Naive thymus-derived CD4-positive, alpha-beta T cell (primary cell): Measurements from ENCODE around the gene H6PD. TPM values are rescaled to one million over a fixed set of nuclear protein-coding genes. Genes with fewer than 3 reads are reported as not detected.

Source experiments
- ATAC-seq: fragments of 150-1000 bp; cut with Tn5 transposase; 2 replicates; pipeline ENCODE4 v1.10.0; 2021; ENCODE audit warnings: mild to moderate bottlenecking, moderate library complexity
- CTCF ChIA-PET: fragments of 350-600 bp; sonication (Branson Sonifier 250); formaldehyde crosslinking; loops from one replicate; lab custom pipeline; 2021; ENCODE audit warnings: antibody characterized with exemption; lab: Charles Lee
- POLR2A ChIA-PET: fragments of 350-600 bp; sonication (Branson Sonifier 250); formaldehyde crosslinking; loops from one replicate; lab custom pipeline; 2021; ENCODE audit warnings: antibody characterized with exemption, inconsistent platforms; lab: Charles Lee
- DNase-seq, 9 donors: peaks; one replicate each; pipeline versions ENCODE4 v3.0.0 to v3.0.0-alpha.2; 2020 to 2022; ENCODE audit warnings: mixed read lengths in 1 of 9
- H3K27ac ChIP-seq: one replicate; pipeline ENCODE4 v1.7.0; 2013; ENCODE audit warnings: mild to moderate bottlenecking, low read depth, low read length, moderate library complexity
- H3K27me3 ChIP-seq, 2 donors: one replicate each; pipeline ENCODE4 v1.7.0; 2013; ENCODE audit warnings: low read length in 2 of 2, mild to moderate bottlenecking in 2 of 2, moderate library complexity in 2 of 2; ENCODE audit not compliant: control insufficient read depth in 2 of 2, insufficient read depth in 2 of 2
- H3K36me3 ChIP-seq, 3 experiments: 1 replicate in 2 of 3; 2 replicates in 1 of 3; pipeline ENCODE4 v1.7.0; 2013; ENCODE audit warnings: low read length in 3 of 3, mild to moderate bottlenecking in 3 of 3, moderate library complexity in 1 of 3; ENCODE audit not compliant: insufficient read depth in 3 of 3, control insufficient read depth in 2 of 3
- H3K4me1 ChIP-seq, 2 donors: one replicate each; pipeline ENCODE4 v1.7.0; 2013; ENCODE audit warnings: low read length in 2 of 2, mild to moderate bottlenecking in 2 of 2, moderate library complexity in 1 of 2; ENCODE audit not compliant: control insufficient read depth in 2 of 2, insufficient read depth in 2 of 2
- H3K4me3 ChIP-seq: 2 replicates; pipeline ENCODE4 v1.7.0; 2013; ENCODE audit warnings: mild to moderate bottlenecking, low read length
- H3K9me3 ChIP-seq, 3 experiments: 1 replicate in 2 of 3; 2 replicates in 1 of 3; pipeline ENCODE4 v1.7.0; 2013; ENCODE audit warnings: low read length in 3 of 3; ENCODE audit not compliant: control insufficient read depth in 2 of 3
- H3K27ac Mint-ChIP-seq, 9 donors: one replicate each; pipeline ENCODE4 v1.8.0; 2020 to 2022; ENCODE audit warnings: mixed read lengths in 9 of 9, mild to moderate bottlenecking in 8 of 9, moderate library complexity in 5 of 9, inconsistent platforms in 2 of 9
- H3K27me3 Mint-ChIP-seq, 5 donors: one replicate each; pipeline ENCODE4 v1.8.0; 2021 to 2022; ENCODE audit warnings: mixed read lengths in 5 of 5, mild to moderate bottlenecking in 1 of 5
- H3K36me3 Mint-ChIP-seq, 5 donors: one replicate each; pipeline ENCODE4 v1.8.0; 2020 to 2022; ENCODE audit warnings: mixed read lengths in 5 of 5, mild to moderate bottlenecking in 3 of 5, inconsistent platforms in 1 of 5
- H3K4me1 Mint-ChIP-seq, 7 donors: one replicate each; pipeline ENCODE4 v1.8.0; 2020 to 2022; ENCODE audit warnings: mixed read lengths in 7 of 7, mild to moderate bottlenecking in 3 of 7, inconsistent platforms in 1 of 7
- H3K4me3 Mint-ChIP-seq, 10 donors: one replicate each; pipeline ENCODE4 v1.8.0; 2020 to 2022; ENCODE audit warnings: mild to moderate bottlenecking in 10 of 10, mixed read lengths in 10 of 10, moderate library complexity in 6 of 10, inconsistent platforms in 2 of 10
- H3K9me3 Mint-ChIP-seq, 11 donors: one replicate each; pipeline ENCODE4 v1.8.0; 2020 to 2022; ENCODE audit warnings: mixed read lengths in 11 of 11, mild to moderate bottlenecking in 4 of 11, inconsistent platforms in 1 of 11, moderate library complexity in 1 of 11
- intact Hi-C, 2 donors: fragments of 100-400 bp; cut with micrococcal nuclease; formaldehyde crosslinking; loops; one replicate each; pipeline ENCODE4 v1.15.1; 2023
- polyA plus RNA-seq, 2 donors: library from polyadenylated mRNA; unstranded; fragments of 300-500 nt; fragmentation: Illumina TruSeq; gene quantifications; one replicate each; pipeline ENCODE4 v1.2.3, GENCODE V29; 2021
- total RNA-seq, 6 experiments: library from RNA in 5 of 6; stranded (reverse) in 5 of 6; gene quantifications; 1 replicate in 5 of 6; 2 replicates in 1 of 6; pipeline ENCODE4 v1.2.3 and lab custom pipeline; 2021 to 2026

Gene H6PD
- total and polyA plus RNA-seq, 7 experiments from 2014 or later = 12.1 to 27.6 (median 19.3) TPM

DNA sequence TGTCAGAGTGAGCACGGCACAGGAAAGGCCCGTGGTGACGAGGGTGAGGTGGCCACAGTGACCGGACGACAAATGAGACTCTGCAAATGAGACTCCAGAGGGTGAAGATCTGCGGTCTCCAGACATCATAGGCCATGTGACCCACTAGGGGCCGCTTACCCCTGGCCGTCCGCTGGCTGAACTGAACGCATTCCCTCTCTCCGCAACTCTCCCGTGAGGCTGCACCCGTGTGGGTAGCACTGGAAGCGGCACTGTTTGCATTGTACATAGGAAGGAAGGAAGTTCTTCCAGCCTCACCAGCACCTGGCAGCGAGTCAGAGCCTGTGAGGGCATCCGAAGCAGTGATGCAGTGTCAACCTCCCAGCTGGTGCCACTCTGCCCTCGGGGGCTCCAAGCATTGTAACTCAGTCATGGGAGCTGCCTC lies 34.5 kb downstream of the H6PD start:
- intact Hi-C loops = no loop called here
- peaks cover 0 to 21% (median 0%) of the 10 kb centered on the region in 3 experiments for H3K36me3 ChIP-seq
- Mint-ChIP-seq H3K36me3 (peaks cover 0 to 11% (median 0%) of the 10 kb centered on the region in 5 donors), H3K27me3 (no peaks in the 10 kb centered on the region), H3K9me3 (no peaks in the 10 kb centered on the region), H3K4me1 (peaks cover 3 to 12% (median 5%) of the 10 kb centered on the region in 7 donors), H3K4me3 (no peak overlapping the region), H3K27ac (no peak overlapping the region)
- ChIA-PET CTCF (interaction anchor here (1.5 kb wide), 1 partner anchor 226 kb away, joined by 4 read pairs; no protein-coding TSS in a partner anchor), POLR2A (interaction anchor here (0.5 kb wide), 1 partner anchor 11 kb away, joined by 3 read pairs; no protein-coding TSS in a partner anchor)
- H3K27me3 ChIP-seq = no peaks in the 10 kb centered on the region
- H3K9me3 ChIP-seq = no peaks in the 10 kb centered on the region
- DNase-seq (no peak), ATAC-seq (no peak)
- no peak overlapping the region for H3K27ac ChIP-seq
- no peaks in the 10 kb centered on the region for H3K4me1 ChIP-seq
- H3K4me3 ChIP-seq = no peak overlapping the region

DNA sequence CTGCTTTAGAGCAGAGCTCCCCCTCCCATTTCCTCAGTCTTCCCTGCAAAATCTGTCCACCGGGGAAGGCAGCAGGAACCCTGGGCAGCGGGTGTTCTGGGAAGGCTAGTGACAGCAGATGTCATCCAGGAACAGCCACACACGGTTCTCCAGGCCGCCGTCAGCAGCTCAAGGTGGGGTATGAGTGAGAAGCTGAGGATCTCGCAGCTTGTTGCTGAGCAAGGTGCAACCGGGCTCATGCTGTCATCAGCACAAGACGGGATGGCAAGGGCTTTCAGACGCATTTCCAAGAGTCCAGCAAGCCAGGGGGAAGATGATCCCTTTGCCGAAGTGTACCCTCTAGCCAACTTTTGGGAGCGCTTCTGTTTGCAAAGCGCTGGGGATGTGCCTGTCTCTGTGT lies 35.1 kb downstream of the H6PD start:
- no peak for DNase-seq

DNA sequence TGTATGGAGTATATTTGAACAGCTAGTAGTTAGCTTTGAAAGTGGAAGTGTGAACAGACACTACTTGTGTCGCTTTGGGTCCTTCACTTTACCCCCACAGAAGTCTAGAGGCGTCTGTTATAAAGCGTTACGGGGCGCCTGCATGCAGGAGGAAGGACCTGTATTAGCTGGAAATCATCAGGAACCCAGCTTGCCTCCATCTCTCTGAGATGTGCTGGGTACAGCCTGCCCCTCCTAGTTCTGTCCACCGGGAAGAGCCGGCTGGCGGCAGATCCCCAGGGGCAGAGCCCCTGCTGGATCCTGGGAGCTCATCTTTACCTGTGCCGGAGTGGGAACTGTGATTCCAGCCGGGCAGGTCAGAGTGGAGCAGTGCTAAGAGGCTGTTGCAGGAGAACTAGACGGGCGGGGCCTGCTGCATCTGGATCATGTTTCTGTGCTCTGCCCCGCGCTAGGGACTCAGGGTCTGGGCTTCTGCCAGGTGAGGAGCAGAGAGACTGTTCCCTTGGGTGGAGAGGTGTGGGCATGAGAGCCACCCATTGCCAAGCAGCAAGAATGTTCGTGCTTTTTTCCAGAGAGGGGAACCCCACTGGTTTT lies 35.8 kb downstream of the H6PD start:
- Mint-ChIP-seq H3K4me1 (peaks cover 4 to 17% (median 6%) of the 10 kb centered on the region in 7 donors), H3K27me3 (no peaks in the 10 kb centered on the region), H3K36me3 (peaks cover 0 to 4% (median 0%) of the 10 kb centered on the region in 5 donors), H3K9me3 (no peaks in the 10 kb centered on the region), H3K27ac (no peak overlapping the region), H3K4me3 (no peak overlapping the region)
- no peak overlapping the region for H3K27ac ChIP-seq
- intact Hi-C loops = no loop called here
- H3K27me3 ChIP-seq = no peaks in the 10 kb centered on the region
- CTCF ChIA-PET = interaction anchor here (0.7 to 1.5 kb wide), 2 partner anchors 160 to 225 kb away, joined by 3 to 4 read pairs; no protein-coding TSS in a partner anchor
- POLR2A ChIA-PET = no interaction called here
- no peak overlapping the region for H3K4me3 ChIP-seq
- H3K9me3 ChIP-seq = no peaks in the 10 kb centered on the region
- H3K4me1 ChIP-seq = peaks cover 0 to 4% of the 10 kb centered on the region in 2 donors
- peaks cover 0 to 8% (median 0%) of the 10 kb centered on the region in 3 experiments for H3K36me3 ChIP-seq
- DNase-seq (no peak), ATAC-seq (no peak)

More for the DNA sequence above, 35.1 kb downstream of the H6PD start:
- Histone ChIP-seq H3K27me3 (no peaks in the 10 kb centered on the region), H3K4me1 (no peaks in the 10 kb centered on the region), H3K4me3 (no peak overlapping the region), H3K36me3 (peaks cover 0 to 15% (median 0%) of the 10 kb centered on the region in 3 experiments), H3K9me3 (no peaks in the 10 kb centered on the region), H3K27ac (no peak overlapping the region)
- Mint-ChIP-seq H3K27ac (peak overlapping the region in 1 of 9 donors; percentile 16), H3K4me1 (peaks cover 3 to 12% (median 5%) of the 10 kb centered on the region in 7 donors), H3K36me3 (peaks cover 0 to 11% (median 0%) of the 10 kb centered on the region in 5 donors), H3K4me3 (no peak overlapping the region), H3K9me3 (no peaks in the 10 kb centered on the region), H3K27me3 (no peaks in the 10 kb centered on the region)
- ChIA-PET POLR2A (interaction anchor here (0.5 kb wide), 1 partner anchor 10 kb away, joined by 3 read pairs; no protein-coding TSS in a partner anchor), CTCF (interaction anchor here (1.5 kb wide), 1 partner anchor 225 kb away, joined by 4 read pairs; no protein-coding TSS in a partner anchor)
- intact Hi-C loops = no loop called here
- ATAC-seq = no peak

GRCh38 chr1:9271283-9271682 lies 36.7 kb downstream of the H6PD start:
- ATAC-seq (no peak), DNase-seq (no peak)
- no peak overlapping the region for H3K4me3 Mint-ChIP-seq
- H3K4me1 Mint-ChIP-seq = peaks cover 4 to 26% (median 6%) of the 10 kb centered on the region in 7 donors
- H3K27me3 Mint-ChIP-seq = no peaks in the 10 kb centered on the region
- Histone ChIP-seq H3K36me3 (peaks cover 0 to 2% (median 0%) of the 10 kb centered on the region in 3 experiments), H3K9me3 (no peaks in the 10 kb centered on the region), H3K27ac (no peak overlapping the region), H3K27me3 (no peaks in the 10 kb centered on the region), H3K4me1 (peaks cover 0 to 11% of the 10 kb centered on the region in 2 donors), H3K4me3 (no peak overlapping the region)
- H3K9me3 Mint-ChIP-seq = no peaks in the 10 kb centered on the region
- peaks cover 0 to 3% (median 0%) of the 10 kb centered on the region in 5 donors for H3K36me3 Mint-ChIP-seq
- ChIA-PET CTCF (no interaction called here), POLR2A (no interaction called here)
- intact Hi-C loops = no loop called here
- no peak overlapping the region for H3K27ac Mint-ChIP-seq

DNA sequence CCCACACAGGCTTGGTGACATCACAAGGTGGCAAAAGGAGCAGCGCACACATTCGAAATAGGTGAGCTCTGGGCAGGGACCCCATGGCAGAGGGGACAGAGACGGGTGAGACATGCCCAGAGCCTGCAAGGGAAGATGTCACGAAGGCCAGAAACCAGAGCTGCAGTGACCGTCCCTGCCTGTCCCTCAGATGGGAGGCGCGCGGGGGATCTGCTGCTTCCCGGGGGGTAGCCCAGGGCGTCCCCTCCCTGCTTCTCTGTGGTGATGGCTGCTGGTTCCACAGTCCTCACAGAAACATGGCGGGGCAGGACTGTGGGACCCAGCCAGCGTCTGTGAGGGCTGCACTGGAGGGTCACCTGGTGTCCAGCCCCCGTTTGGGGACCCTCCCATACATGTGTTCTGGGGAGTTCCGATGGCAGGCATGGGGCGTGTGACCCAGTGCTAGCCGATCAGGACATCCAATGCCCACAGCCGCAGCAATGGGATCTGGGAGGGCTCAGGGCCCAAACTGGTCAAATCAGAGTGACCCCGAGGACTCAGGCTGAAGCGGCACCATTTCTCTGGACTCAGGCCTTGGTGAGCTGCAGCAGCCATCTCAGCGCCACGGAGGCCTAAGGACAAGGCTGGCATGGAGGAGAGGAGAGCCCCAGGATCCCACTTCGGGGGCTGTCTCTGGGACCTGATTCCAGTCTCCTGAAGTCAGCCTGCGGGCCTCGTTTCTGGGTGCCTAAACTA lies 37.5 kb downstream of the H6PD start:
- no peak for DNase-seq
- no peaks in the 10 kb centered on the region for H3K27me3 Mint-ChIP-seq
- intact Hi-C loops = no loop called here
- Histone ChIP-seq H3K36me3 (no peaks in the 10 kb centered on the region), H3K27ac (no peak overlapping the region), H3K4me1 (peaks cover 0 to 11% of the 10 kb centered on the region in 2 donors), H3K4me3 (no peak overlapping the region), H3K27me3 (no peaks in the 10 kb centered on the region), H3K9me3 (no peaks in the 10 kb centered on the region)
- peaks cover 3 to 22% (median 4%) of the 10 kb centered on the region in 7 donors for H3K4me1 Mint-ChIP-seq
- no peaks in the 10 kb centered on the region for H3K9me3 Mint-ChIP-seq
- no peak for ATAC-seq
- H3K27ac Mint-ChIP-seq = no peak overlapping the region
- ChIA-PET CTCF (interaction anchor here (0.6 kb wide), 1 partner anchor 163 kb away, joined by 3 read pairs; no protein-coding TSS in a partner anchor), POLR2A (interaction anchor here (0.6 kb wide), 1 partner anchor 285 kb away, joined by 3 read pairs; no protein-coding TSS in a partner anchor)
- H3K4me3 Mint-ChIP-seq = no peak overlapping the region
- peaks cover 0 to 3% (median 0%) of the 10 kb centered on the region in 5 donors for H3K36me3 Mint-ChIP-seq

- H3K27ac Mint-ChIP-seq = no peak overlapping the region
- ChIA-PET CTCF (no interaction called here), POLR2A (no interaction called here)
- no peaks in the 10 kb centered on the region for H3K27me3 Mint-ChIP-seq
- H3K9me3 ChIP-seq = no peaks in the 10 kb centered on the region
- no peaks in the 10 kb centered on the region for H3K9me3 Mint-ChIP-seq
- no peaks in the 10 kb centered on the region for H3K36me3 ChIP-seq
- H3K4me3 ChIP-seq = no peak overlapping the region
- DNase-seq = no peak
- no peak for ATAC-seq
- intact Hi-C loops = no loop called here
- peaks cover 0 to 17% (median 0%) of the 10 kb centered on the region in 7 donors for H3K4me1 Mint-ChIP-seq
- no peak overlapping the region for H3K4me3 Mint-ChIP-seq
- no peaks in the 10 kb centered on the region for H3K27me3 ChIP-seq
- peaks cover 0 to 3% (median 0%) of the 10 kb centered on the region in 5 donors for H3K36me3 Mint-ChIP-seq
- no peak overlapping the region for H3K27ac ChIP-seq
- H3K4me1 ChIP-seq = peaks cover 0 to 11% of the 10 kb centered on the region in 2 donors
Measured at GRCh38 chr1:9273177-9273576, 38.6 kb downstream of the H6PD start.
